HCT116 (cell line): ENCODE results near the gene FKBP6. TPM values are rescaled to one million over a fixed set of nuclear protein-coding genes. Genes with fewer than 3 reads are reported as not detected.

Experiments
- ATAC-seq: fragments of 200-7000 bp; cut with Tn5 transposase; 2 replicates; pipeline ENCODE4 v1.9.1; 2020; ENCODE audit warnings: mild to moderate bottlenecking, moderate library complexity
- BruUV-seq: library from RNA; stranded (reverse); fragments of 400-500 nt; replicated peaks from 2 replicates; lab custom pipeline; 2021; lab: Mats Ljungman, UMichigan
- CTCF ChIA-PET: fragments of 300-600 bp; sonication (Branson Sonifier 250); formaldehyde crosslinking; loops from one replicate; lab custom pipeline; 2021; ENCODE audit warnings: antibody characterized with exemption; lab: Charles Lee
- POLR2A ChIA-PET: fragments of 300-600, 350-600 bp; sonication (Branson Sonifier 250); formaldehyde crosslinking; loops from one replicate; lab custom pipeline; 2021; ENCODE audit warnings: antibody characterized with exemption; lab: Charles Lee
- RAD21 ChIA-PET, 2 experiments: fragments of 300-600 bp; sonication (Branson Sonifier 250); formaldehyde crosslinking; loops; one replicate each; lab custom pipeline; 2023; ENCODE audit warnings: low total read pairs in 2 of 2; ENCODE audit not compliant: uncharacterized antibody in 2 of 2, unreplicated experiment in 2 of 2, low non-redundant PET in 1 of 2; lab: Charles Lee
- DNase-seq: peaks from one replicate; pipeline ENCODE4 v3.0.0-alpha.2; 2010; ENCODE audit warnings: low read depth, low spot score
- H2AFZ ChIP-seq: fragments of 200-600 bp; shearing (Covaris generic), sonication (generic); 2 replicates; pipeline ENCODE4 v1.6.1; 2017; ENCODE audit warnings: low read depth, mixed run types, mixed read lengths, antibody characterized with exemption, low read length; ENCODE audit not compliant: poor library complexity, severe bottlenecking
- H3K27ac ChIP-seq: 2 replicates; pipeline ENCODE4 v1.5.1; 2012; ENCODE audit warnings: low read depth, low read length
- H3K27me3 ChIP-seq: fragments of 200-600 bp; sonication (generic); 2 replicates; pipeline ENCODE4 v1.6.1; 2016; ENCODE audit warnings: mixed run types, low read length, mixed read lengths; ENCODE audit not compliant: insufficient read depth
- H3K36me3 ChIP-seq, 2 experiments: fragments of 200-500 bp in 1 of 2; fragments of 200-600 bp in 1 of 2; sonication (Bioruptor generic) in 1 of 2; sonication (generic) in 1 of 2; 2 replicates each; pipeline versions ENCODE4 v1.5.1 to v1.6.1; 2014 to 2016; ENCODE audit warnings: low read length in 2 of 2, inconsistent platforms in 1 of 2, mixed read lengths in 1 of 2, mixed run types in 1 of 2; ENCODE audit not compliant: insufficient read depth in 2 of 2, control insufficient read depth in 1 of 2
- H3K4me1 ChIP-seq, 2 experiments: fragments of 200-600 bp in 1 of 2; sonication (generic) in 1 of 2; 2 replicates each; pipeline versions ENCODE4 v1.5.1 to v1.6.1; 2012 to 2017; ENCODE audit warnings: low read length in 2 of 2, inconsistent platforms in 1 of 2, mild to moderate bottlenecking in 1 of 2, mixed read lengths in 1 of 2, mixed run types in 1 of 2, moderate library complexity in 1 of 2; ENCODE audit not compliant: insufficient read depth in 2 of 2, control insufficient read depth in 1 of 2
- H3K4me2 ChIP-seq: fragments of 200-600 bp; sonication (generic); 2 replicates; pipeline ENCODE4 v1.6.1; 2017; ENCODE audit warnings: mixed run types, low read length, mixed read lengths
- H3K4me3 ChIP-seq, 2 experiments: fragments of 200-600 bp in 1 of 2; sonication (generic) in 1 of 2; replicated peaks in 1 of 2; 2 replicates each; pipeline ENCODE4 v1.5.1; 2011 to 2016; ENCODE audit warnings: low read length in 2 of 2, control low read depth in 1 of 2, low read depth in 1 of 2, mild to moderate bottlenecking in 1 of 2, mixed read lengths in 1 of 2, mixed run types in 1 of 2
- H3K79me2 ChIP-seq: fragments of 200-600 bp; sonication (generic); 2 replicates; pipeline ENCODE4 v1.6.1; 2017; ENCODE audit warnings: mild to moderate bottlenecking, mixed run types, low read length, moderate library complexity, mixed read lengths; ENCODE audit not compliant: insufficient read depth
- H3K9ac ChIP-seq: fragments of 200-600 bp; sonication (generic); 2 replicates; pipeline ENCODE4 v1.6.1; 2016; ENCODE audit warnings: low read length, mixed read lengths
- H3K9me2 ChIP-seq: fragments of 200-600 bp; sonication (generic), shearing (Covaris generic); 2 replicates; pipeline ENCODE4 v1.6.1; 2017; ENCODE audit warnings: mixed run types, mild to moderate bottlenecking, moderate library complexity; ENCODE audit not compliant: insufficient read depth
- H3K9me3 ChIP-seq, 2 experiments: fragments of 200-500 bp in 1 of 2; fragments of 200-600 bp in 1 of 2; sonication (Bioruptor generic) in 1 of 2; sonication (generic) in 1 of 2; 2 replicates each; pipeline ENCODE4 v1.6.1; 2014 to 2017; ENCODE audit warnings: low read length in 2 of 2, mixed read lengths in 2 of 2, inconsistent platforms in 1 of 2, low read depth in 1 of 2, mild to moderate bottlenecking in 1 of 2, mixed run types in 1 of 2, moderate library complexity in 1 of 2; ENCODE audit not compliant: control insufficient read depth in 1 of 2, insufficient read depth in 1 of 2
- H4K20me1 ChIP-seq: fragments of 200-600 bp; sonication (generic), shearing (Covaris generic); 2 replicates; pipeline ENCODE4 v1.6.1; 2017; ENCODE audit warnings: mixed run types, mild to moderate bottlenecking, moderate library complexity; ENCODE audit not compliant: insufficient read depth
- CBX3 ChIP-seq: IDR thresholded peaks from 2 replicates; pipeline ENCODE4 v1.6.1; 2012; ENCODE audit warnings: low read depth
- CEBPB ChIP-seq: IDR thresholded peaks from 2 replicates; pipeline ENCODE4 v1.6.1; 2012; ENCODE audit warnings: low read depth
- ELF1 ChIP-seq: IDR thresholded peaks from 2 replicates; pipeline ENCODE4 v1.6.1; 2012; ENCODE audit warnings: low read depth, borderline replicate concordance
- EZH2 ChIP-seq: fragments of 200-600 bp; sonication (generic); IDR thresholded peaks from 2 replicates; pipeline ENCODE4 v1.6.1; 2017; ENCODE audit warnings: antibody characterized with exemption, mixed run types
- EZH2phosphoT487 ChIP-seq: fragments of 200-600 bp; IDR thresholded peaks from 2 replicates; pipeline ENCODE4 v1.6.1; 2018; ENCODE audit warnings: antibody characterized with exemption, borderline replicate concordance
- FOSL1 ChIP-seq: IDR thresholded peaks from 2 replicates; pipeline ENCODE4 v1.6.1; 2012; ENCODE audit warnings: low read depth
- JUND ChIP-seq: IDR thresholded peaks from 2 replicates; pipeline ENCODE4 v1.6.1; 2012
- POLR2AphosphoS5 ChIP-seq: IDR thresholded peaks from 2 replicates; pipeline ENCODE4 v1.6.1; 2011; ENCODE audit warnings: mild to moderate bottlenecking, low read depth, low read length, moderate library complexity
- SP1 ChIP-seq: IDR thresholded peaks from 2 replicates; pipeline ENCODE4 v1.6.1; 2012; ENCODE audit warnings: low read depth
- TCF7L2 ChIP-seq: IDR thresholded peaks from 2 replicates; pipeline ENCODE4 v1.7.0; 2011; ENCODE audit warnings: borderline replicate concordance, inconsistent platforms; ENCODE audit not compliant: insufficient read depth, insufficient read length; ENCODE audit errors: extremely low read depth
- ZFX ChIP-seq: fragments of 450-650 bp; IDR thresholded peaks from 2 replicates; pipeline ENCODE4 v1.6.1; 2017
- ZNF274 ChIP-seq: fragments of 200-500 bp; sonication (Bioruptor generic); IDR thresholded peaks from 2 replicates; pipeline ENCODE4 v1.6.1; 2014; ENCODE audit warnings: mild to moderate bottlenecking, low read depth, low read length, inconsistent platforms
- intact Hi-C: fragments of 100-400 bp; cut with micrococcal nuclease; formaldehyde crosslinking; loops from 2 replicates; pipeline ENCODE4 v1.10.0; 2022
- total RNA-seq: library from RNA; stranded (reverse); gene quantifications from one replicate; pipeline ENCODE4 v1.2.1, GENCODE V29; 2021; ENCODE audit not compliant: unreplicated experiment
- TF ChIP-seq, protein P1 (sequence below): IDR thresholded peaks from 2 replicates; pipeline ENCODE4 v1.6.1; 2012; ENCODE audit warnings: low read depth
- TF ChIP-seq, protein P2 (sequence below), 3 experiments: fragments of 200-600 bp in 1 of 3; sonication (generic) in 1 of 3; IDR thresholded peaks in 2 of 3; conservative IDR thresholded peaks in 1 of 3; 2 replicates each; pipeline ENCODE4 v1.5.1; 2012 to 2017; ENCODE audit warnings: low read depth in 2 of 3, low read length in 2 of 3, antibody characterized with exemption in 1 of 3, borderline replicate concordance in 1 of 3, control low read depth in 1 of 3, mild to moderate bottlenecking in 1 of 3, mixed read lengths in 1 of 3, mixed run types in 1 of 3, moderate library complexity in 1 of 3; ENCODE audit not compliant: insufficient read depth in 1 of 3

FKBP6 gene
- total RNA-seq, 1 experiment from 2014 or later: not detected

DNA sequence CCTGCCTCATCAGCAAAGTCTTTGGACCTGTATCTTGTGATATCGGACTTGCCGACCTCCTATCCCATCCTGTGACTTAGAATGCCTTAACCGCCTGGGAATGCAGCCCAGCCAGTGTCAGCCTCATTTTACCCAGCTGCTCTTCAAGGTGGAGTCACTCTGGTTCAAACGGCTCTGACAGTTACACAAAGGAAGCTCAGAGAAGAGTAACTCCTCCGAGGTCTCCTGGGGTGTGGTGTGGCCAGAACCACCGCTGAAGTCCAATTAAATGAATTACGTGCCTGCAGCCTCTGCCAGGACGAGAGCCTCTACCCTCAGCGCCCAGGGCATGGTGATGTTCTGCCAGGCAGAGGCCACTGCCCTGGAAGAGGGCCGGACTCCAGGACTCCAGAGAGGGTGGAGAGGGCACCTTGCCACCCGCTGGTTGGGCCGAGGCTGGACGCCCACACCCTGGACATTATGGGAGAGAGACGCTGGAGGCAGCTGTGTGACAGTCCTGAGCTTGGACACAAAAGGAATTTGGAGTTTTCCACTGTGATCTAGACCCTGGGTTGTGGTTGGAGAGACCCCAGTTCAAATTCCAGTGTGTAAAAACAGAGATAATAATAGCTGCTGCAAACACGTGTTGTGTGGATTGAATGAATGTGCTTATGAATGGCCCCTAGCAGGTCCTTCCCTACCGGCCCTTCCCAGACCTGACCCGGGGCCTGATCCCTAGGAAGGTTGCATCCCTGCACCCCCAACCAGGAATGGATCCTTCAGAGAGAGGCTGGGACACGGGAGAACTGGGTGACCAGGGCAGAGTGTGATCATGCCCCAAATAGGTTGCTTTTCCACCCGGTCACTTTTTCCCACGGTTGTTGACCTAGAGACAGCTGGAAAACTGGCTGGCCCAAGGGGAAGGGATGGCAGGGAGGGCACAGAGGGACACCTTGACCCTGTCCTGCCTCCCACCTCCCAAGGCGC lies 67.9 kb downstream of the FKBP6 start (continued):
- TF ChIP-seq ZFX (no peak), JUND (no peak)
- TF ChIP-seq, all 23 proteins: peak for 0

DNA sequence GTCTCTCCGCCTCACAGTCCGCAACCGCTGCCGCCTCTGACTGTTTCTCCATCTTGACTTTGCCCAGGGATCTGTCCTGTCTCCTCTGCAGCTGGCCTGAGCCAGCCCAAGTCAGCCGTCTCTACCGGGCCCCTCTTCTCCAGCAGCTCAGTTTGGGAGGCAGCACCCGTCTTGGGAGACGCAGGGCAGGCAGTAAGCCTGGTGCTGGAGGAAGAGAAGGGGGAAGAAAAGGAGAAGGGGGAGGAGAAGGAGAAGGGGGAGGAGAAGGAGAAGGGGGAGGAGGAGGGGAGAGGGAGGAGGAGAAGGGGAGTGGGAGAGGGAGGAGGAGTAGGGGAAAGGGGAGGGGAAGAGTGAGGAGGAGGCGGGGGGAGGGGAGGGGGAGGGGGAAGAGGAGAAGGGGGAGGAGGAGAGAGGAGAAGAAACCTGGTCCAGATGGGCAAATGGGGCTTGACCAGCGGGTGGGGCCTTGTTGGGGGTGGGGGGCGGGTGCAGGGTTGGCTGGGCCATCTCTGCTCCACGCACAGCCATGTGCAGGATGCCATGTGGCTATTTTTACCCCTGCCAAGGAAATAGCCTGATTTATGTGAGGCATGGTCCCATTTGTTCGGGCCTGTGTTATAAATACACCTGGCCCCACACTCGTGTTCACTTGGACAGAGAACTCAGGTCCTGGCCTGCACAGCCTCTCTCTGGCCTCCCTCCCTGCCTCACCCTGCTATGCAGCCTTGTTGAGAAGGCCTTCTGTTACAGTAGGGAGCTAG lies 69.7 kb downstream of the FKBP6 start:
- no peak overlapping the region for H3K4me2 ChIP-seq
- ATAC-seq (no peak), DNase-seq (no peak)
- H4K20me1 ChIP-seq: no peaks in the 10 kb centered on the region
- intact Hi-C loops: no loop called here
- CTCF ChIA-PET: no interaction called here
- POLR2A ChIA-PET: no interaction called here
- no peak overlapping the region for H3K9ac ChIP-seq
- H3K9me3 ChIP-seq: no peaks in the 10 kb centered on the region
- BruUV-seq: no TSS peak
- H2AFZ ChIP-seq: no peak overlapping the region
- H3K27me3 ChIP-seq: no peaks in the 10 kb centered on the region
- H3K79me2 ChIP-seq: no peaks in the 10 kb centered on the region
- H3K9me2 ChIP-seq: no peaks in the 10 kb centered on the region
- no peaks in the 10 kb centered on the region for H3K36me3 ChIP-seq
- no peaks in the 10 kb centered on the region for H3K4me1 ChIP-seq
- TF ChIP-seq ELF1: no peak
- TF ChIP-seq CEBPB: no peak
- TF ChIP-seq EZH2phosphoT487: no peak
- TF ChIP-seq, protein P1, sequence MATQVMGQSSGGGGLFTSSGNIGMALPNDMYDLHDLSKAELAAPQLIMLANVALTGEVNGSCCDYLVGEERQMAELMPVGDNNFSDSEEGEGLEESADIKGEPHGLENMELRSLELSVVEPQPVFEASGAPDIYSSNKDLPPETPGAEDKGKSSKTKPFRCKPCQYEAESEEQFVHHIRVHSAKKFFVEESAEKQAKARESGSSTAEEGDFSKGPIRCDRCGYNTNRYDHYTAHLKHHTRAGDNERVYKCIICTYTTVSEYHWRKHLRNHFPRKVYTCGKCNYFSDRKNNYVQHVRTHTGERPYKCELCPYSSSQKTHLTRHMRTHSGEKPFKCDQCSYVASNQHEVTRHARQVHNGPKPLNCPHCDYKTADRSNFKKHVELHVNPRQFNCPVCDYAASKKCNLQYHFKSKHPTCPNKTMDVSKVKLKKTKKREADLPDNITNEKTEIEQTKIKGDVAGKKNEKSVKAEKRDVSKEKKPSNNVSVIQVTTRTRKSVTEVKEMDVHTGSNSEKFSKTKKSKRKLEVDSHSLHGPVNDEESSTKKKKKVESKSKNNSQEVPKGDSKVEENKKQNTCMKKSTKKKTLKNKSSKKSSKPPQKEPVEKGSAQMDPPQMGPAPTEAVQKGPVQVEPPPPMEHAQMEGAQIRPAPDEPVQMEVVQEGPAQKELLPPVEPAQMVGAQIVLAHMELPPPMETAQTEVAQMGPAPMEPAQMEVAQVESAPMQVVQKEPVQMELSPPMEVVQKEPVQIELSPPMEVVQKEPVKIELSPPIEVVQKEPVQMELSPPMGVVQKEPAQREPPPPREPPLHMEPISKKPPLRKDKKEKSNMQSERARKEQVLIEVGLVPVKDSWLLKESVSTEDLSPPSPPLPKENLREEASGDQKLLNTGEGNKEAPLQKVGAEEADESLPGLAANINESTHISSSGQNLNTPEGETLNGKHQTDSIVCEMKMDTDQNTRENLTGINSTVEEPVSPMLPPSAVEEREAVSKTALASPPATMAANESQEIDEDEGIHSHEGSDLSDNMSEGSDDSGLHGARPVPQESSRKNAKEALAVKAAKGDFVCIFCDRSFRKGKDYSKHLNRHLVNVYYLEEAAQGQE: no peak
- no peak for TF ChIP-seq SP1
- no peak for TF ChIP-seq ZNF274
- TF ChIP-seq, protein P2, sequence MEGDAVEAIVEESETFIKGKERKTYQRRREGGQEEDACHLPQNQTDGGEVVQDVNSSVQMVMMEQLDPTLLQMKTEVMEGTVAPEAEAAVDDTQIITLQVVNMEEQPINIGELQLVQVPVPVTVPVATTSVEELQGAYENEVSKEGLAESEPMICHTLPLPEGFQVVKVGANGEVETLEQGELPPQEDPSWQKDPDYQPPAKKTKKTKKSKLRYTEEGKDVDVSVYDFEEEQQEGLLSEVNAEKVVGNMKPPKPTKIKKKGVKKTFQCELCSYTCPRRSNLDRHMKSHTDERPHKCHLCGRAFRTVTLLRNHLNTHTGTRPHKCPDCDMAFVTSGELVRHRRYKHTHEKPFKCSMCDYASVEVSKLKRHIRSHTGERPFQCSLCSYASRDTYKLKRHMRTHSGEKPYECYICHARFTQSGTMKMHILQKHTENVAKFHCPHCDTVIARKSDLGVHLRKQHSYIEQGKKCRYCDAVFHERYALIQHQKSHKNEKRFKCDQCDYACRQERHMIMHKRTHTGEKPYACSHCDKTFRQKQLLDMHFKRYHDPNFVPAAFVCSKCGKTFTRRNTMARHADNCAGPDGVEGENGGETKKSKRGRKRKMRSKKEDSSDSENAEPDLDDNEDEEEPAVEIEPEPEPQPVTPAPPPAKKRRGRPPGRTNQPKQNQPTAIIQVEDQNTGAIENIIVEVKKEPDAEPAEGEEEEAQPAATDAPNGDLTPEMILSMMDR (IDR thresholded peaks at IDR 0.05 in 2 of 3, conservative IDR thresholded peaks at IDR 0.05 in 1 of 3; ENCODE audit: borderline replicate concordance in 1 of 3, insufficient read depth in 1 of 3, low read depth in 2 of 3, low read length in 2 of 3): no peak
- TF ChIP-seq ZFX: no peak
- TF ChIP-seq POLR2AphosphoS5: no peak
- TF ChIP-seq JUND: no peak
- TF ChIP-seq FOSL1: no peak
- no peak for TF ChIP-seq CBX3
- TF ChIP-seq EZH2: no peak
- TF ChIP-seq TCF7L2: no peak
- no peak overlapping the region for H3K4me3 ChIP-seq
- RAD21 ChIA-PET: no interaction called here
- H3K27ac ChIP-seq: no peak overlapping the region
